BJ (cell line): ENCODE measurements around the gene IGSF23. TPM values are rescaled to one million over a fixed set of nuclear protein-coding genes. Genes with fewer than 3 reads are reported as not detected.

ENCODE experiments used
- CTCF ChIA-PET: fragments of 350-600 bp; formaldehyde crosslinking; extraction: SDS; loops from one replicate; lab custom pipeline; 2021; ENCODE audit warnings: antibody characterized with exemption, inconsistent platforms; lab: Yijun Ruan, JAX
- POLR2A ChIA-PET: fragments of 300-600 bp; sonication (Branson Sonifier 250); formaldehyde crosslinking; extraction: SDS; loops from one replicate; lab custom pipeline; 2021; ENCODE audit warnings: antibody characterized with exemption; lab: Charles Lee
- DNase-seq: peaks from one replicate; pipeline ENCODE4 v3.0.0-alpha.2; 2011; ENCODE audit warnings: low read depth
- H3K27me3 ChIP-seq: 2 replicates; pipeline ENCODE4 v1.6.0; 2011; ENCODE audit warnings: low read length; ENCODE audit not compliant: control insufficient read depth, insufficient read depth
- H3K36me3 ChIP-seq: 2 replicates; pipeline ENCODE4 v1.5.1; 2011; ENCODE audit warnings: low read length; ENCODE audit not compliant: control insufficient read depth, insufficient read depth
- H3K4me3 ChIP-seq: 2 replicates; pipeline ENCODE4 v1.5.1; 2011; ENCODE audit warnings: low read depth, mild to moderate bottlenecking, control low read depth, low read length
- CTCF ChIP-seq: IDR thresholded peaks from 2 replicates; pipeline ENCODE4 v1.5.1; 2011; ENCODE audit warnings: low read depth, mild to moderate bottlenecking, control low read depth, inconsistent platforms, low read length, moderate library complexity; ENCODE audit not compliant: insufficient read depth
- polyA plus RNA-seq: library from polyadenylated mRNA; depleted of rRNA; stranded (reverse); fragments of >200 nt; gene quantifications from 2 replicates; pipeline ENCODE4 v1.2.3, GENCODE V29; 2011

IGSF23 gene
- polyA plus RNA-seq, 1 experiment: 0.21 TPM

- ChIA-PET CTCF (no interaction called here), POLR2A (no interaction called here)
- TF ChIP-seq CTCF: no peak
- DNase-seq: no peak
- no peaks in the 10 kb centered on the region for H3K27me3 ChIP-seq
- H3K4me3 ChIP-seq: no peak overlapping the region
- H3K36me3 ChIP-seq: no peaks in the 10 kb centered on the region
Measured at GRCh38 chr19:44579663-44580365, 33.5 kb upstream of the IGSF23 start.

- no peak for TF ChIP-seq CTCF
- Histone ChIP-seq H3K27me3 (no peaks in the 10 kb centered on the region), H3K4me3 (no peak overlapping the region), H3K36me3 (no peaks in the 10 kb centered on the region)
- CTCF ChIA-PET: interaction anchor here (1.0 kb wide), 1 partner anchor 10 kb away, joined by 6 read pairs; no protein-coding TSS in a partner anchor
- POLR2A ChIA-PET: no interaction called here
- DNase-seq: no peak
Measured at GRCh38 chr19:44580366-44580895, 32.9 kb upstream of the IGSF23 start.

GRCh38 chr19:44581288-44581687 lies 32.1 kb upstream of the IGSF23 start:
- no peak for TF ChIP-seq CTCF
- POLR2A ChIA-PET: no interaction called here
- Histone ChIP-seq H3K36me3 (no peaks in the 10 kb centered on the region), H3K4me3 (no peak overlapping the region), H3K27me3 (no peaks in the 10 kb centered on the region)
- DNase-seq: no peak
- CTCF ChIA-PET: interaction anchor here (1.0 kb wide), 1 partner anchor 10 kb away, joined by 6 read pairs; no protein-coding TSS in a partner anchor

GRCh38 chr19:44582581-44583265 lies 30.6 kb upstream of the IGSF23 start:
- Histone ChIP-seq H3K27me3 (no peaks in the 10 kb centered on the region), H3K4me3 (no peak overlapping the region), H3K36me3 (no peaks in the 10 kb centered on the region)
- ChIA-PET POLR2A (no interaction called here), CTCF (interaction anchor here (0.7 to 5.1 kb wide), 11 partner anchors 9 to 663 kb away, joined by 3 to 32 read pairs (median 3); no protein-coding TSS in a partner anchor)
- DNase-seq: no peak
- peak; percentile 58 for TF ChIP-seq CTCF
